SK-N-SH treated with all-trans-retinoic acid at 6 μM for 48 hours (cell line): Measurements from ENCODE around the gene RSF1.

ENCODE experiments used
- BACH2 ChIP-seq: fragments of 250-450 bp; sonication (Bioruptor Pico); IDR thresholded peaks from 2 replicates; pipeline ENCODE4 v1.9.0; 2021; ENCODE audit warnings: mild to moderate bottlenecking, borderline replicate concordance
- CREB5 ChIP-seq: fragments of 250-450 bp; sonication (Bioruptor Pico); IDR thresholded peaks from 2 replicates; pipeline ENCODE4 v1.5.1; 2020; ENCODE audit warnings: low read depth, mild to moderate bottlenecking, moderate library complexity
- CSDC2 ChIP-seq: fragments of 250-450 bp; sonication (Bioruptor Pico); IDR thresholded peaks from 2 replicates; pipeline ENCODE4 v1.5.0; 2020; ENCODE audit warnings: mild to moderate bottlenecking, moderate library complexity
- ESRRG ChIP-seq: fragments of 250-450 bp; sonication (Bioruptor Pico); IDR thresholded peaks from 2 replicates; pipeline ENCODE4 v1.6.1; 2021; ENCODE audit warnings: mild to moderate bottlenecking
- GLIS3 ChIP-seq: fragments of 250-450 bp; sonication (Bioruptor Pico); IDR thresholded peaks from 2 replicates; pipeline ENCODE4 v1.5.0; 2020; ENCODE audit warnings: mild to moderate bottlenecking, moderate library complexity
- ISL1 ChIP-seq: fragments of 250-450 bp; sonication (Bioruptor Pico); IDR thresholded peaks from 2 replicates; pipeline ENCODE4 v2.1.2; 2022; ENCODE audit warnings: mild to moderate bottlenecking, moderate library complexity
- PATZ1 ChIP-seq: fragments of 250-450 bp; sonication (Bioruptor Pico); IDR thresholded peaks from 2 replicates; pipeline ENCODE4 v1.8.0; 2020; ENCODE audit warnings: mild to moderate bottlenecking, moderate library complexity, borderline replicate concordance
- POU6F1 ChIP-seq: fragments of 250-450 bp; sonication (Bioruptor Pico); IDR thresholded peaks from 2 replicates; pipeline ENCODE4 v1.8.0; 2021; ENCODE audit warnings: low read depth, mild to moderate bottlenecking, moderate library complexity, borderline replicate concordance
- PPARA ChIP-seq: fragments of 250-450 bp; sonication (Bioruptor Pico); IDR thresholded peaks from 2 replicates; pipeline ENCODE4 v1.5.0; 2020; ENCODE audit warnings: mild to moderate bottlenecking, borderline replicate concordance
- TOX ChIP-seq: fragments of 250-450 bp; sonication (Bioruptor Pico); IDR thresholded peaks from 2 replicates; pipeline ENCODE4 v1.8.0; 2021; ENCODE audit warnings: mild to moderate bottlenecking, moderate library complexity, borderline replicate concordance
- ZC3H10 ChIP-seq: fragments of 250-450 bp; sonication (Bioruptor Pico); IDR thresholded peaks from 2 replicates; pipeline ENCODE4 v1.5.1; 2021; ENCODE audit warnings: mild to moderate bottlenecking, moderate library complexity
- ZFP30 ChIP-seq: fragments of 450-650 bp; formaldehyde crosslinking; IDR thresholded peaks from 2 replicates; pipeline ENCODE4 v1.5.0; 2022; ENCODE audit warnings: mild to moderate bottlenecking, moderate library complexity

- TF ChIP-seq GLIS3 (CRISPR knock-in tag) (no peak), POU6F1 (CRISPR knock-in tag) (no peak), PPARA (CRISPR knock-in tag) (no peak), PATZ1 (no peak), ESRRG (CRISPR knock-in tag) (no peak), ZC3H10 (no peak), ISL1 (CRISPR knock-in tag) (no peak), ZFP30 (CRISPR knock-in tag) (no peak), TOX (CRISPR knock-in tag) (no peak), CREB5 (no peak), CSDC2 (no peak), BACH2 (no peak)
Measured at GRCh38 chr11:77730789-77731188, 89.7 kb downstream of the RSF1 start.
